Measurements from ENCODE around the gene AMN. TPM values are rescaled to one million over a fixed set of nuclear protein-coding genes. Genes with fewer than 3 reads are reported as not detected.

The AMN gene
- total RNA-seq, 4 donors from 2014 or later = 89.1 to 1,110 (median 806) TPM

- Histone ChIP-seq H3K4me1 (peaks cover 0 to 8% (median 4%) of the 10 kb centered on the region in 4 donors), H3K4me3 (no peak overlapping the region), H3K27me3 (no peaks in the 10 kb centered on the region), H3K9me3 (no peaks in the 10 kb centered on the region), H3K36me3 (peaks cover 0 to 92% (median 0%) of the 10 kb centered on the region in 3 donors), H3K27ac (no peak overlapping the region)
- no peak for DNase-seq
- TF ChIP-seq CTCF (IDR thresholded peaks at IDR 0.05) (no peak), POLR2A (IDR thresholded peaks at IDR 0.05) (no peak)
Measured at GRCh38 chr14:102953100-102953499, 30.6 kb downstream of the AMN start.

- H3K9me3 ChIP-seq = no peaks in the 10 kb centered on the region
- no peak overlapping the region for H3K4me3 ChIP-seq
- TF ChIP-seq POLR2A (IDR thresholded peaks at IDR 0.05) (no peak), CTCF (IDR thresholded peaks at IDR 0.05) (no peak)
- H3K27ac ChIP-seq = no peak overlapping the region
- H3K4me1 ChIP-seq = peaks cover 0 to 4% (median 4%) of the 10 kb centered on the region in 4 donors
- H3K36me3 ChIP-seq = peaks cover 0 to 96% (median 0%) of the 10 kb centered on the region in 3 donors
- H3K27me3 ChIP-seq = no peaks in the 10 kb centered on the region
- no peak for DNase-seq
Measured at GRCh38 chr14:102954081-102954789, 31.8 kb downstream of the AMN start.

GRCh38 chr14:102955636-102956408 is 33.4 kb downstream of the AMN start:
- TF ChIP-seq CTCF (IDR thresholded peaks at IDR 0.05) (no peak), POLR2A (IDR thresholded peaks at IDR 0.05) (no peak)
- no peak overlapping the region for H3K27ac ChIP-seq
- H3K36me3 ChIP-seq = peaks cover 0 to 94% (median 0%) of the 10 kb centered on the region in 3 donors
- H3K27me3 ChIP-seq = no peaks in the 10 kb centered on the region
- H3K9me3 ChIP-seq = no peaks in the 10 kb centered on the region
- DNase-seq = no peak
- no peak overlapping the region for H3K4me3 ChIP-seq
- no peaks in the 10 kb centered on the region for H3K4me1 ChIP-seq

GRCh38 chr14:102957222-102957621 is 34.8 kb downstream of the AMN start:
- DNase-seq = no peak
- no peak for TF ChIP-seq CTCF (IDR thresholded peaks at IDR 0.05)
- no peak for TF ChIP-seq POLR2A (IDR thresholded peaks at IDR 0.05)

GRCh38 chr14:102958461-102958860 is 36.0 kb downstream of the AMN start:
- no peaks in the 10 kb centered on the region for H3K27me3 ChIP-seq
- no peak overlapping the region for H3K4me3 ChIP-seq
- no peaks in the 10 kb centered on the region for H3K4me1 ChIP-seq
- TF ChIP-seq CTCF (IDR thresholded peaks at IDR 0.05) = no peak
- TF ChIP-seq POLR2A (IDR thresholded peaks at IDR 0.05) = no peak
- H3K9me3 ChIP-seq = no peaks in the 10 kb centered on the region
- no peak for DNase-seq
- H3K36me3 ChIP-seq = peaks cover 0 to 94% (median 0%) of the 10 kb centered on the region in 3 donors
- no peak overlapping the region for H3K27ac ChIP-seq

More at GRCh38 chr14:102957222-102957621, 34.8 kb downstream of the AMN start:
- Histone ChIP-seq H3K27ac (no peak overlapping the region), H3K36me3 (peaks cover 0 to 94% (median 0%) of the 10 kb centered on the region in 3 donors), H3K9me3 (no peaks in the 10 kb centered on the region), H3K4me3 (no peak overlapping the region), H3K27me3 (no peaks in the 10 kb centered on the region), H3K4me1 (no peaks in the 10 kb centered on the region)

All from Peyer's patch (tissue), 4 donors.